ENCODE results near the gene SLC26A9. TPM values are rescaled to one million over a fixed set of nuclear protein-coding genes. Genes with fewer than 3 reads are reported as not detected.

The SLC26A9 gene
- total RNA-seq, 2 donors from 2014 or later = not detected

DNA sequence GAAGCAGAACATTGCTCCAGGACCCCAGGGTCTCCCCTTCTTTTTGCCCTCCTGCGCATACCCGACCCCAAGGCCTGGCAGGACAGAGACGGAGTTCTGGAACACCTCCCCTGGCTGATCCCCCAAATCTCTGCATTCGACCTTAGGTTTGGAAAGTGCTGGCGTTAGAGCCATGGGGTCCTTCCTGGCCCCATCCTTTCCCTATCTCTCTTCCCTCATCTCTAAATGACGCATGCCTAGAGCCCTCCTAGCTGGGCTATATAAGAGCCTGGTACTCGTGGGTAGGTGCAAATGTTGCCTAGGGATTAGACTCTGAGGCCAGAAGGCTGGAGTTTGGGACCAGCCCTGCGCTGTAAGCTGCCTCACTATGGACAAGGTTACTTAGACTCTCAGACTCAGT is 16.6 kb downstream of the SLC26A9 start:
- no peak for DNase-seq
- H3K9ac ChIP-seq (ENCODE audit: low read depth in 2 of 2, low read length in 2 of 2) = no peak overlapping the region
- H3K4me1 ChIP-seq = no peaks in the 10 kb centered on the region
- H3K36me3 ChIP-seq = no peaks in the 10 kb centered on the region
- intact Hi-C loops (cut with DNase I) = no loop called here
- no peak overlapping the region for H3K4me3 ChIP-seq
- no peaks in the 10 kb centered on the region for H3K9me3 ChIP-seq
- H3K27me3 ChIP-seq = no peaks in the 10 kb centered on the region
- no peak for TF ChIP-seq CTCF (IDR thresholded peaks at IDR 0.05)
- H3K27ac ChIP-seq = no peak overlapping the region

DNA sequence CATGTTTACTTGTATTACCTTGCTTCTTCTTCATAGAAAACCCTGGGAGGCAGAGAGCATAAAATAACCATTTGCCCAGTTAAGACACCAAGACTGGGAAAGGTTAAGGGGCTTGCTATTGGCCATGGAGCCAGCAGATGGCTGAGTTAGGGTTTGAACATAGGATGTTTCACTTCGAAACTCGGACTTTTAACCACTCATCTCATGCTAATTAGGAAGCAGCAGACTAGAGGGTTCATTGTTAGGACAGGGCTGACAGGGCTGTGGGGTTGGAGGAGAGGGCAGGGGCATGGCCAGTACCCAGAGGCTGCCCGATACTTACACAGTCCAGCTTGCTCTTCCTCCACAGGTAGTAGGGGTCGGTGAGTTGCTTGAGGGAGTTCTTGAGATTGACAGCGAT is 17.0 kb downstream of the SLC26A9 start:
- H3K36me3 ChIP-seq = no peaks in the 10 kb centered on the region
- intact Hi-C loops (cut with DNase I) = no loop called here
- DNase-seq = no peak
- no peak overlapping the region for H3K27ac ChIP-seq
- no peak overlapping the region for H3K9ac ChIP-seq (ENCODE audit: low read depth in 2 of 2, low read length in 2 of 2)
- no peaks in the 10 kb centered on the region for H3K9me3 ChIP-seq
- no peaks in the 10 kb centered on the region for H3K27me3 ChIP-seq
- H3K4me1 ChIP-seq = no peaks in the 10 kb centered on the region
- no peak for TF ChIP-seq CTCF (IDR thresholded peaks at IDR 0.05)
- no peak overlapping the region for H3K4me3 ChIP-seq

- Histone ChIP-seq H3K9me3 (no peaks in the 10 kb centered on the region), H3K27me3 (no peaks in the 10 kb centered on the region), H3K4me3 (no peak overlapping the region), H3K36me3 (no peaks in the 10 kb centered on the region), H3K4me1 (no peaks in the 10 kb centered on the region), H3K27ac (no peak overlapping the region), H3K9ac (ENCODE audit: low read depth in 2 of 2, low read length in 2 of 2) (no peak overlapping the region)
- intact Hi-C loops (cut with DNase I) = no loop called here
- no peak for DNase-seq
- no peak for TF ChIP-seq CTCF (IDR thresholded peaks at IDR 0.05)
Observed at GRCh38 chr1:205925736-205926135, 17.5 kb downstream of the SLC26A9 start.

GRCh38 chr1:205924460-205924790 is 18.8 kb downstream of the SLC26A9 start:
- H3K9me3 ChIP-seq = no peaks in the 10 kb centered on the region
- no peaks in the 10 kb centered on the region for H3K4me1 ChIP-seq
- H3K4me3 ChIP-seq = no peak overlapping the region
- no peak for TF ChIP-seq CTCF (IDR thresholded peaks at IDR 0.05)
- H3K27me3 ChIP-seq = no peaks in the 10 kb centered on the region
- no peak overlapping the region for H3K9ac ChIP-seq (ENCODE audit: low read depth in 2 of 2, low read length in 2 of 2)
- DNase-seq = no peak
- no peaks in the 10 kb centered on the region for H3K36me3 ChIP-seq
- H3K27ac ChIP-seq = no peak overlapping the region
- intact Hi-C loops (cut with DNase I) = no loop called here

DNA sequence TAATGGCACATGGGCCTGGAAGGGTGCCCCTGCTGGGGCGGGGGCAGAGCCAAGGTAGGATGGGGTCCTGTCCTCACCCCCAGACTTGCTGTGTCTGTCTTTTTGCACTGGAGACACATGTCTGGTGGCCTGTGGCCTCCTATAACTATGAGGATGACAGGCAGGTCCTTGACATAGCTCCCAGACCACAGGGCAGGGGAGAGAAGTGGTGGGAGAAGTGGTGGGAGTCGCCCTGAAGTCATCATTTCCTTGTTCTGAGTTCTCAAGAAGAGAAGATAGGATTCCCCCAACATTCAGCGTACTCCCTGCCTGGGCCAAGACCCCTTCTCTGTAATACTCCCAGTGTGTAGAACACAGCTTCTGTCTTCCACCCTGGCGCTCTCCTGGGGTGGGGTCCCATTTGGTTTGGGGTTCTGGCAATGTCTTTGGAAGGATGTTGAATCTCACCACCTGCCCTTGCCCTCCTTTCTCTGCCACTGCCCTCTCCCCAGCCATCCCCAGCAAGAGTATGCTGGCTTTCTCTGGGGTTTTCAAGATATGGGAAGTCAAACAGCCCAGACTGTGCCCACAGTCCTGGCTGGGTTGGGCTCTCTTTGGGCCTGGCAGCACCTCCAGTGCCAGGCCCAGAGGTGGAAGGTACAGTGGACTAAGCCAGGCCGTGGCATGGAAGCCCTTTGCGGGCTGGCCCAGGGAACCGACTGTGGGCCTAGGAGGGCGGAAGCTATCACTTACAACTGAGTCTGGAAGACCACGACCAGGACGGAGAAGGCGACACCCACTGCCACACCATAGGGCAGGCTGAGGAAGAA is 19.4 kb downstream of the SLC26A9 start:
- no peak for DNase-seq
- no peaks in the 10 kb centered on the region for H3K9me3 ChIP-seq
- intact Hi-C loops (cut with DNase I) = no loop called here
- no peak overlapping the region for H3K9ac ChIP-seq (ENCODE audit: low read depth in 2 of 2, low read length in 2 of 2)
- H3K36me3 ChIP-seq = no peaks in the 10 kb centered on the region
- H3K4me3 ChIP-seq = no peak overlapping the region
- H3K27me3 ChIP-seq = no peaks in the 10 kb centered on the region
- no peak overlapping the region for H3K27ac ChIP-seq
- TF ChIP-seq CTCF (IDR thresholded peaks at IDR 0.05) = no peak
- no peaks in the 10 kb centered on the region for H3K4me1 ChIP-seq

All from colonic mucosa (tissue), 4 donors.